ENCODE measurements around the gene MMS22L. TPM values are rescaled to one million over a fixed set of nuclear protein-coding genes. Genes with fewer than 3 reads are reported as not detected.

Gene MMS22L
- total RNA-seq, 4 donors from 2014 or later = 2.4 to 12.6 (median 6.4) TPM

DNA sequence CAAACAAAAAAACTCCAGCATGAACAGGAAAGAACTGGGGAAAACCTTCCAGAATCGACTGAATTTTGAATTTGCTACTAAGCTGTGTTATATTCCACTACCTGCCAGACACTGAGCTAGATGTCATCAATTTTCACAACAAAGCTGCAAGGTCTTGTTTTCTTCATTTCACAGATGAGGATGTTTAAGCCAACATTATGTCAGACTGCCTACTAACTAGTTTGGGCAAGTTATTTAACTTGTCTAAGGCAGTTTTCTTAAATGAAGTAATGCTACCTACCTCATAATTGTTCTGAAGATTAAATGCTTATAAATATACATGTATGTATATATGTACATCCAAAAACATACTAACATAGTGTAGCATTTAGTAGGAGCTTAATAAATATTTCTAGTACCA, 144.4 kb downstream of the MMS22L start:
- intact Hi-C loops (cut with DNase I; ENCODE audit: low total_unique reads) = no loop called here
- in situ Hi-C loops (cut with MboI; ENCODE audit: low pct_ligation_motif_present in 1 of 4, low pct_unique_long_range_greater_than_20kb in 1 of 4, low sequenced_read_pairs in 3 of 4) = no loop called here
- no peaks in the 10 kb centered on the region for H3K9me3 ChIP-seq

DNA sequence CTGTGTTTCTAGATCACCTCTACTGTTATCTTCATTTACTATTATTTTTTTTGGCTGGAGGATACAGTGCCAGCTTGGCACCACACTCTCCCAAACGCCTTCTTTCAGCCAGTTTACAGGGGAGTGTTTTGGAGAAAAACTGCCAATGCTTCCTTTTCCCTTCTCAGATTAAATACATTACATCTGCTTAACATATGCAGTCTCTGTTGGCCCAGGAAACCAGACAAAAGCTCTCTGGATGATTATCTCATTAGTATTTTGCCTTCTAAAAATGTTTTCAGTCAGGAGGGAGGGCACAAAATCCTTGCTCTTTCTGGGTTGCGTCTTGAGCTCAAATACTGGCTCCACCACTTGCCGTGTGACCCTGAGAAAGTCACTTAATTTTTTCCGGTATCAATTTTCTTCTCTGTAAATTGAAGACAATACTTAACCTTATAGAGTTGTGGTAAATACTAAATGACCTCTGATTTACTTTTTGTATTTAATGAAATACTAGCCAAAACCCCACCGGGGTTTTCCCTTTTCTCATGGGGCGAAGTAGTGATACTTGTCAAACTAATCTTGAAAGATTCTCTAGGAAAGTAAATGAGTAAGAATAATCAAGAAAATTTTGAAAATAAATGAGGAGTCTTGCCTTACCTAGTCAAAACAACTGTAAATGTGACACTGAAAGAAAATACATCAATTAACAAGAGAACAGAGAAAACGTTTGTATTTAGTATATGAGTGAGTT, 146.2 kb downstream of the MMS22L start:
- in situ Hi-C loops (cut with MboI; ENCODE audit: low pct_ligation_motif_present in 1 of 4, low pct_unique_long_range_greater_than_20kb in 1 of 4, low sequenced_read_pairs in 3 of 4) = no loop called here
- Histone ChIP-seq H3K36me3 (no peaks in the 10 kb centered on the region), H3K4me3 (no peak overlapping the region), H3K27ac (no peak overlapping the region), H3K9me3 (no peaks in the 10 kb centered on the region), H3K27me3 (no peaks in the 10 kb centered on the region), H3K4me1 (no peaks in the 10 kb centered on the region)
- TF ChIP-seq EP300 (IDR thresholded peaks at IDR 0.05; ENCODE audit: low read depth) (no peak), POLR2AphosphoS5 (IDR thresholded peaks at IDR 0.05) (no peak), POLR2A (IDR thresholded peaks at IDR 0.05) (no peak)
- TF ChIP-seq, protein P1, sequence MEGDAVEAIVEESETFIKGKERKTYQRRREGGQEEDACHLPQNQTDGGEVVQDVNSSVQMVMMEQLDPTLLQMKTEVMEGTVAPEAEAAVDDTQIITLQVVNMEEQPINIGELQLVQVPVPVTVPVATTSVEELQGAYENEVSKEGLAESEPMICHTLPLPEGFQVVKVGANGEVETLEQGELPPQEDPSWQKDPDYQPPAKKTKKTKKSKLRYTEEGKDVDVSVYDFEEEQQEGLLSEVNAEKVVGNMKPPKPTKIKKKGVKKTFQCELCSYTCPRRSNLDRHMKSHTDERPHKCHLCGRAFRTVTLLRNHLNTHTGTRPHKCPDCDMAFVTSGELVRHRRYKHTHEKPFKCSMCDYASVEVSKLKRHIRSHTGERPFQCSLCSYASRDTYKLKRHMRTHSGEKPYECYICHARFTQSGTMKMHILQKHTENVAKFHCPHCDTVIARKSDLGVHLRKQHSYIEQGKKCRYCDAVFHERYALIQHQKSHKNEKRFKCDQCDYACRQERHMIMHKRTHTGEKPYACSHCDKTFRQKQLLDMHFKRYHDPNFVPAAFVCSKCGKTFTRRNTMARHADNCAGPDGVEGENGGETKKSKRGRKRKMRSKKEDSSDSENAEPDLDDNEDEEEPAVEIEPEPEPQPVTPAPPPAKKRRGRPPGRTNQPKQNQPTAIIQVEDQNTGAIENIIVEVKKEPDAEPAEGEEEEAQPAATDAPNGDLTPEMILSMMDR (IDR thresholded peaks at IDR 0.05) = no peak
- 70 to 72% methylated on average over 7 of the region's 7 CpGs for WGBS, 2 donors (ENCODE audit: low coverage in 1 of 2)
- intact Hi-C loops (cut with DNase I; ENCODE audit: low total_unique reads) = no loop called here
- DNase-seq = no peak

More for the DNA sequence above, 144.4 kb downstream of the MMS22L start:
- TF ChIP-seq EP300 (IDR thresholded peaks at IDR 0.05; ENCODE audit: low read depth) = no peak
- no peak for TF ChIP-seq POLR2A (IDR thresholded peaks at IDR 0.05)
- no peak for TF ChIP-seq POLR2AphosphoS5 (IDR thresholded peaks at IDR 0.05)
- TF ChIP-seq, protein P1 (IDR thresholded peaks at IDR 0.05) = no peak
- H3K4me1 ChIP-seq = no peaks in the 10 kb centered on the region
- DNase-seq = no peak
- no peak overlapping the region for H3K4me3 ChIP-seq
- no peaks in the 10 kb centered on the region for H3K36me3 ChIP-seq
- WGBS, 2 donors (ENCODE audit: low coverage in 1 of 2) = 84 to 100% methylated on average over 1 of the region's 1 CpG
- no peaks in the 10 kb centered on the region for H3K27me3 ChIP-seq
- H3K27ac ChIP-seq = no peak overlapping the region

DNA sequence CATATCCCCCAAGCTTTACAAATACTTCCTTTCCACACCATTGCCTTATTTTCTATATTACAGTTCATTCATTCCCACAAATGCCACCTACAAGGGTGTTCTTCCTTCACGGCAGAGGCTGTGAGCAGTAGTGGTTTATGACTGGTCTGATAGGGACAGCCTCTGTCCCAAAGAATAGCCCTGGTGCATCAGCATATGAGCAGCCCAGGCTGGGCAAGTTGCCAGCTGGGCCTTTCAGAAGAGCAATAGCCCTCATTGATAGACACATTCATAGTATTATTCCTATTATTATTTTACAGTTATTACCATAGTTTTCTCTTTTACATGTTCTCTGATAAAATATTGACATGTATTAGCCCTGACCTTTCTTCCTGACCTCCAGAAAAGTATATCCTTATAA, 149.9 kb downstream of the MMS22L start:
- in situ Hi-C loops (cut with MboI; ENCODE audit: low pct_ligation_motif_present in 1 of 4, low pct_unique_long_range_greater_than_20kb in 1 of 4, low sequenced_read_pairs in 3 of 4) = no loop called here
- Histone ChIP-seq H3K36me3 (no peaks in the 10 kb centered on the region), H3K9me3 (no peaks in the 10 kb centered on the region), H3K27me3 (no peaks in the 10 kb centered on the region), H3K27ac (no peak overlapping the region), H3K4me1 (no peaks in the 10 kb centered on the region), H3K4me3 (no peak overlapping the region)
- no peak for DNase-seq
- WGBS, 2 donors (ENCODE audit: low coverage in 1 of 2) = 56 to 68% methylated on average over 1 of the region's 1 CpG
- intact Hi-C loops (cut with DNase I; ENCODE audit: low total_unique reads) = no loop called here
- no peak for TF ChIP-seq POLR2AphosphoS5 (IDR thresholded peaks at IDR 0.05)
- TF ChIP-seq POLR2A (IDR thresholded peaks at IDR 0.05) = no peak
- TF ChIP-seq, protein P1 (IDR thresholded peaks at IDR 0.05) = no peak
- no peak for TF ChIP-seq EP300 (IDR thresholded peaks at IDR 0.05; ENCODE audit: low read depth)

DNA sequence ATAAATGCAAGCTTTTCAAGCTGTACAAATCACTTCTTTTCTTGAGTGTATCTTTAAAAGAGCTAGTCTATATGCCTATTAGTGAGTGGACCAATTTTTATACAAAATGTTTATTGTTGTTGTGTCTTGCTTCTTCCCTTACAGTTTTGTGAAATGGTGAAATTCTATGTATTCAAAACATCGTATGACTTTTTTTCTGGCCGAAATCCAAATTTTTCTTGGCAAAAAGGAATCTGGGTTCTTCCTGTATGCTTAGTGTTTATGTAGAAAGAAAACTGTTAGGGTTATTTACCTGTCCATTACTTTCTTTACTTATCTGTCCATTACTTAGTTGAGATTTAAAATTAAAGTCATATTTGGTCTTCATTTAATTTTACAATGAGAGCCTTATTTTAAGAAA, 153.9 kb downstream of the MMS22L start:
- Histone ChIP-seq H3K4me3 (no peak overlapping the region), H3K27me3 (no peaks in the 10 kb centered on the region), H3K36me3 (no peaks in the 10 kb centered on the region), H3K4me1 (no peaks in the 10 kb centered on the region), H3K27ac (no peak overlapping the region), H3K9me3 (no peaks in the 10 kb centered on the region)
- DNase-seq = no peak
- intact Hi-C loops (cut with DNase I; ENCODE audit: low total_unique reads) (no loop called here), in situ Hi-C loops (cut with MboI; ENCODE audit: low pct_ligation_motif_present in 1 of 4, low pct_unique_long_range_greater_than_20kb in 1 of 4, low sequenced_read_pairs in 3 of 4) (no loop called here)
- 71 to 76% methylated on average over 2 of the region's 2 CpGs for WGBS, 2 donors (ENCODE audit: low coverage in 1 of 2)
- TF ChIP-seq EP300 (IDR thresholded peaks at IDR 0.05; ENCODE audit: low read depth) (no peak), POLR2A (IDR thresholded peaks at IDR 0.05) (no peak), POLR2AphosphoS5 (IDR thresholded peaks at IDR 0.05) (no peak)

Data from transverse colon (tissue), 4 donors.